Hepatocyte (in vitro differentiated cells): ENCODE results near the gene TENM4. TPM values are rescaled to one million over a fixed set of nuclear protein-coding genes. Genes with fewer than 3 reads are reported as not detected.

ENCODE experiments used
- DNase-seq: peaks from one replicate; pipeline ENCODE4 v3.0.0-alpha.2; 2016; ENCODE audit warnings: low spot score
- H2AFZ ChIP-seq: fragments of 200-600 bp; sonication (generic); 2 replicates; pipeline ENCODE4 v1.6.0; 2016; ENCODE audit warnings: antibody characterized with exemption, mild to moderate bottlenecking
- H3K27ac ChIP-seq: fragments of 200-600 bp; sonication (generic); 2 replicates; pipeline ENCODE4 v1.5.1; 2016; ENCODE audit warnings: mild to moderate bottlenecking
- H3K27me3 ChIP-seq: fragments of 200-600 bp; sonication (generic); 2 replicates; pipeline ENCODE4 v1.6.1; 2016
- H3K36me3 ChIP-seq: fragments of 200-600 bp; sonication (generic); replicated peaks from 2 replicates; pipeline ENCODE4 v1.5.1; 2016; ENCODE audit warnings: low read depth; ENCODE audit not compliant: insufficient read depth
- H3K4me1 ChIP-seq: fragments of 200-600 bp; sonication (generic); 2 replicates; pipeline ENCODE4 v1.5.1; 2016; ENCODE audit warnings: mild to moderate bottlenecking, moderate library complexity; ENCODE audit not compliant: insufficient read depth
- H3K4me2 ChIP-seq: fragments of 200-600 bp; sonication (generic); 2 replicates; pipeline ENCODE4 v1.6.0; 2016
- H3K4me3 ChIP-seq: fragments of 200-600 bp; sonication (generic); 2 replicates; pipeline ENCODE4 v1.5.1; 2016; ENCODE audit warnings: mild to moderate bottlenecking
- H3K79me2 ChIP-seq: fragments of 200-600 bp; sonication (generic); 2 replicates; pipeline ENCODE4 v1.6.0; 2017; ENCODE audit warnings: mild to moderate bottlenecking
- H3K9me2 ChIP-seq: fragments of 200-600 bp; sonication (generic); replicated peaks from 2 replicates; pipeline ENCODE4 v1.6.0; 2017; ENCODE audit warnings: mild to moderate bottlenecking; ENCODE audit not compliant: insufficient read depth
- H3K9me3 ChIP-seq: fragments of 200-600 bp; sonication (generic); 2 replicates; pipeline ENCODE4 v1.5.1; 2016; ENCODE audit warnings: low read depth, mild to moderate bottlenecking
- H4K20me1 ChIP-seq: fragments of 200-600 bp; sonication (generic); 2 replicates; pipeline ENCODE4 v1.6.0; 2016; ENCODE audit warnings: mild to moderate bottlenecking; ENCODE audit not compliant: insufficient read depth, poor library complexity, severe bottlenecking
- EZH2 ChIP-seq: fragments of 200-600 bp; sonication (generic); IDR thresholded peaks from 2 replicates; pipeline ENCODE4 v1.6.1; 2016; ENCODE audit warnings: antibody characterized with exemption, mild to moderate bottlenecking, borderline replicate concordance
- EZH2phosphoT487 ChIP-seq: fragments of 200-600 bp; sonication (generic); IDR thresholded peaks from one replicate; pipeline ENCODE4 v1.6.1; 2018; ENCODE audit warnings: antibody characterized with exemption, mild to moderate bottlenecking, low read depth, moderate library complexity; ENCODE audit not compliant: unreplicated experiment, severe bottlenecking
- WGBS: methylation state at CpG from one replicate; pipeline ENCODE4 v1.1.6; 2016; ENCODE audit warnings: low lambda C conversion rate; ENCODE audit errors: missing lambda C conversion rate; 5-methylcytosine and 5-hydroxymethylcytosine counted together
- polyA plus RNA-seq: library from polyadenylated mRNA; unstranded; fragments of >200 nt; fragmentation: Nextera tagmentation; extraction: Ambion mirVana; gene quantifications from 2 replicates; pipeline ENCODE4 v1.2.1, GENCODE V29; 2016
- total RNA-seq: library from RNA; depleted of rRNA; stranded (reverse); fragments of >200 nt; gene quantifications from 2 replicates; pipeline ENCODE4 v1.2.3, GENCODE V29; 2014
- TF ChIP-seq, protein P1 (sequence below): fragments of 200-600 bp; sonication (generic); IDR thresholded peaks from 2 replicates; pipeline ENCODE4 v1.5.1; 2016; ENCODE audit warnings: antibody characterized with exemption, mild to moderate bottlenecking; ENCODE audit not compliant: poor library complexity

Gene TENM4
- total and polyA plus RNA-seq, 2 experiments from 2014 or later: 18.4 to 18.7 TPM

- H3K36me3 ChIP-seq: no peaks in the 10 kb centered on the region
- DNase-seq: no peak
- no peak overlapping the region for H3K4me3 ChIP-seq
- no peaks in the 10 kb centered on the region for H4K20me1 ChIP-seq
- 56% methylated on average over 8 of the region's 8 CpGs for WGBS
- H3K79me2 ChIP-seq: no peaks in the 10 kb centered on the region
- no peak overlapping the region for H3K27ac ChIP-seq
- H3K4me2 ChIP-seq: no peak overlapping the region
- H2AFZ ChIP-seq: no peak overlapping the region
- no peak for TF ChIP-seq EZH2phosphoT487
- no peaks in the 10 kb centered on the region for H3K27me3 ChIP-seq
- no peaks in the 10 kb centered on the region for H3K9me3 ChIP-seq
- H3K4me1 ChIP-seq: no peaks in the 10 kb centered on the region
- no peaks in the 10 kb centered on the region for H3K9me2 ChIP-seq
Measured at GRCh38 chr11:79119491-79120284, 321.1 kb downstream of the TENM4 start.

- WGBS: 92% methylated on average over 1 of the region's 1 CpG
- Histone ChIP-seq H3K4me3 (no peak overlapping the region), H2AFZ (no peak overlapping the region), H3K27ac (no peak overlapping the region), H3K9me3 (no peaks in the 10 kb centered on the region), H3K4me2 (no peak overlapping the region), H3K36me3 (no peaks in the 10 kb centered on the region), H4K20me1 (no peaks in the 10 kb centered on the region), H3K27me3 (no peaks in the 10 kb centered on the region), H3K79me2 (no peaks in the 10 kb centered on the region), H3K4me1 (no peaks in the 10 kb centered on the region), H3K9me2 (no peaks in the 10 kb centered on the region)
- TF ChIP-seq EZH2phosphoT487 (no peak), EZH2 (no peak)
- TF ChIP-seq, protein P1, sequence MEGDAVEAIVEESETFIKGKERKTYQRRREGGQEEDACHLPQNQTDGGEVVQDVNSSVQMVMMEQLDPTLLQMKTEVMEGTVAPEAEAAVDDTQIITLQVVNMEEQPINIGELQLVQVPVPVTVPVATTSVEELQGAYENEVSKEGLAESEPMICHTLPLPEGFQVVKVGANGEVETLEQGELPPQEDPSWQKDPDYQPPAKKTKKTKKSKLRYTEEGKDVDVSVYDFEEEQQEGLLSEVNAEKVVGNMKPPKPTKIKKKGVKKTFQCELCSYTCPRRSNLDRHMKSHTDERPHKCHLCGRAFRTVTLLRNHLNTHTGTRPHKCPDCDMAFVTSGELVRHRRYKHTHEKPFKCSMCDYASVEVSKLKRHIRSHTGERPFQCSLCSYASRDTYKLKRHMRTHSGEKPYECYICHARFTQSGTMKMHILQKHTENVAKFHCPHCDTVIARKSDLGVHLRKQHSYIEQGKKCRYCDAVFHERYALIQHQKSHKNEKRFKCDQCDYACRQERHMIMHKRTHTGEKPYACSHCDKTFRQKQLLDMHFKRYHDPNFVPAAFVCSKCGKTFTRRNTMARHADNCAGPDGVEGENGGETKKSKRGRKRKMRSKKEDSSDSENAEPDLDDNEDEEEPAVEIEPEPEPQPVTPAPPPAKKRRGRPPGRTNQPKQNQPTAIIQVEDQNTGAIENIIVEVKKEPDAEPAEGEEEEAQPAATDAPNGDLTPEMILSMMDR: no peak
- no peak for DNase-seq
Measured at GRCh38 chr11:79117488-79117887, 323.3 kb downstream of the TENM4 start.

GRCh38 chr11:79116600-79116999 is 324.2 kb downstream of the TENM4 start:
- H3K9me3 ChIP-seq: no peaks in the 10 kb centered on the region
- no peaks in the 10 kb centered on the region for H3K4me1 ChIP-seq
- WGBS: 94% methylated on average over 2 of the region's 2 CpGs
- H3K36me3 ChIP-seq: no peaks in the 10 kb centered on the region
- no peak for DNase-seq
- no peak overlapping the region for H3K4me2 ChIP-seq
- no peaks in the 10 kb centered on the region for H3K27me3 ChIP-seq
- no peak overlapping the region for H3K27ac ChIP-seq
- no peaks in the 10 kb centered on the region for H3K9me2 ChIP-seq
- H3K79me2 ChIP-seq: no peaks in the 10 kb centered on the region
- no peak overlapping the region for H3K4me3 ChIP-seq
- no peaks in the 10 kb centered on the region for H4K20me1 ChIP-seq
- H2AFZ ChIP-seq: no peak overlapping the region
- TF ChIP-seq EZH2 (no peak), EZH2phosphoT487 (no peak)
- TF ChIP-seq, protein P1: no peak

DNA sequence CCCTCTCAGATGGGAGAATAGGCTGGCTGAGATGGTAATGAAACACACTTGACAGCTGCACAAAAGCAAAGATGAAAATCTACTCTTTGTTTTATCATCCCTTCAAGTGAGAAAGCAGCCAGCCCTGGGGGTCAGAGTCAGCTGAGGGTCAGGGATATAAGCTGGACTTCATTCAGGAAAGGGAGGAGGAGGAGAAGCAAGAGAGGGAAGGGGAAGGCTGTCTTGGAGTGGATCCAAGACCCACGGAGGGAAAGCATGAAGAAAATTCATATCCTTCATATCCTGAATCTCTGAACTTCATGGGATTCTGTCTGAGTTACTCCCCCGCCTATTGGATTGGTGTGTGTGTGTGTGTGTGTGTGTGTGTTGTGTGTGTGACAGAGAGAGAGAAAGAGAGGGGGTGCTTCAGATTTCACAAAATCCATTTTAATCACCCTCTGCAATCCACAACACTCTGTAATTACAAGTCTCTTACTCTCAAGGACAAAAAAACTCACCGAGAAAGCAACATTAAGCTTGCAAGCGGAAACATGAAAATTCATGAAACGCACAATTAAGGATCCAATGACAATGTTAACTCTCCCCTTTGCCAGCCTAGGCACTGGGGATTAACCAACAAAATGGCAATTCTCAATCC is 327.7 kb downstream of the TENM4 start:
- Histone ChIP-seq H3K79me2 (no peaks in the 10 kb centered on the region), H4K20me1 (no peaks in the 10 kb centered on the region), H2AFZ (no peak overlapping the region), H3K9me3 (no peaks in the 10 kb centered on the region), H3K27ac (no peak overlapping the region), H3K4me2 (no peak overlapping the region), H3K36me3 (no peaks in the 10 kb centered on the region), H3K9me2 (no peaks in the 10 kb centered on the region), H3K27me3 (no peaks in the 10 kb centered on the region), H3K4me3 (no peak overlapping the region), H3K4me1 (no peaks in the 10 kb centered on the region)
- 75% methylated on average over 5 of the region's 5 CpGs for WGBS
- TF ChIP-seq EZH2phosphoT487: no peak
- TF ChIP-seq EZH2: no peak
- TF ChIP-seq, protein P1: no peak
- DNase-seq: no peak
